H9 (cell line): ENCODE data around the gene EPN3. TPM values are rescaled to one million over a fixed set of nuclear protein-coding genes. Genes with fewer than 3 reads are reported as not detected.

Experiments used
- DNase-seq: peaks from one replicate; pipeline ENCODE4 v3.0.0-alpha.2; 2017
- H2AFZ ChIP-seq: one replicate; pipeline ENCODE4 v1.6.1; 2013; ENCODE audit warnings: mild to moderate bottlenecking, low read length, control low read depth, moderate library complexity
- H2AK5ac ChIP-seq: 2 replicates; pipeline ENCODE4 v1.6.1; 2013; ENCODE audit warnings: low read length, control low read depth, mixed read lengths; ENCODE audit not compliant: insufficient read length
- H2BK120ac ChIP-seq: one replicate; pipeline ENCODE4 v1.6.1; 2013; ENCODE audit warnings: low read depth, mild to moderate bottlenecking, low read length, control low read depth, inconsistent platforms; ENCODE audit not compliant: poor library complexity, severe bottlenecking
- H2BK12ac ChIP-seq: 2 replicates; pipeline ENCODE4 v1.6.1; 2013; ENCODE audit warnings: low read length, control low read depth, mixed read lengths, low read depth; ENCODE audit not compliant: insufficient read length
- H2BK15ac ChIP-seq: 2 replicates; pipeline ENCODE4 v1.6.1; 2013; ENCODE audit warnings: low read depth, low read length, control low read depth
- H2BK20ac ChIP-seq: one replicate; pipeline ENCODE4 v1.6.1; 2013; ENCODE audit warnings: low read depth, mild to moderate bottlenecking, low read length, control low read depth, inconsistent platforms; ENCODE audit not compliant: poor library complexity, severe bottlenecking
- H2BK5ac ChIP-seq: 2 replicates; pipeline ENCODE4 v1.6.1; 2013; ENCODE audit warnings: low read length, control low read depth, mixed read lengths; ENCODE audit not compliant: insufficient read length
- H3K14ac ChIP-seq: 2 replicates; pipeline ENCODE4 v1.6.1; 2013; ENCODE audit warnings: low read length, control low read depth; ENCODE audit not compliant: insufficient read depth
- H3K18ac ChIP-seq: 2 replicates; pipeline ENCODE4 v1.6.1; 2013; ENCODE audit warnings: low read depth, mild to moderate bottlenecking, mixed read lengths, low read length, control low read depth; ENCODE audit not compliant: insufficient read length
- H3K23ac ChIP-seq: 2 replicates; pipeline ENCODE4 v1.6.1; 2013; ENCODE audit warnings: low read length, control low read depth, mixed read lengths, low read depth; ENCODE audit not compliant: insufficient read length
- H3K23me2 ChIP-seq: 2 replicates; pipeline ENCODE4 v1.6.1; 2013; ENCODE audit warnings: low read depth, mild to moderate bottlenecking, mixed read lengths, low read length, control low read depth; ENCODE audit not compliant: insufficient read length, poor library complexity, severe bottlenecking
- H3K27ac ChIP-seq: 2 replicates; pipeline ENCODE4 v1.5.1; 2013; ENCODE audit warnings: low read length, control low read depth, mixed read lengths, low read depth; ENCODE audit not compliant: insufficient read length
- H3K27me3 ChIP-seq: 2 replicates; pipeline ENCODE4 v1.6.1; 2013; ENCODE audit warnings: low read length, control low read depth, inconsistent platforms; ENCODE audit not compliant: insufficient read depth
- H3K4ac ChIP-seq: 2 replicates; pipeline ENCODE4 v1.6.1; 2013; ENCODE audit warnings: low read depth, mild to moderate bottlenecking, control low read depth, inconsistent platforms, low read length, moderate library complexity
- H3K4me1 ChIP-seq: 2 replicates; pipeline ENCODE4 v1.6.1; 2013; ENCODE audit warnings: low read length, control low read depth, inconsistent platforms; ENCODE audit not compliant: insufficient read depth
- H3K4me2 ChIP-seq: 2 replicates; pipeline ENCODE4 v1.6.1; 2013; ENCODE audit warnings: low read length, control low read depth, mixed read lengths; ENCODE audit not compliant: insufficient read length, insufficient read depth
- H3K56ac ChIP-seq: 2 replicates; pipeline ENCODE4 v1.6.1; 2013; ENCODE audit warnings: low read depth, mild to moderate bottlenecking, mixed read lengths, low read length, control low read depth; ENCODE audit not compliant: insufficient read length
- H3K79me1 ChIP-seq: 2 replicates; pipeline ENCODE4 v1.6.1; 2013; ENCODE audit warnings: low read depth, mild to moderate bottlenecking, moderate library complexity, low read length, control low read depth, inconsistent platforms; ENCODE audit not compliant: insufficient read depth, poor library complexity, severe bottlenecking
- H3K79me2 ChIP-seq: 2 replicates; pipeline ENCODE4 v1.6.1; 2013; ENCODE audit warnings: low read length, control low read depth, inconsistent platforms; ENCODE audit not compliant: insufficient read depth
- H3K9ac ChIP-seq: 2 replicates; pipeline ENCODE4 v1.6.1; 2013; ENCODE audit warnings: low read length, control low read depth, mixed read lengths; ENCODE audit not compliant: insufficient read length; ENCODE audit errors: extremely low read depth
- H3K9me3 ChIP-seq: one replicate; pipeline ENCODE4 v1.6.1; 2013; ENCODE audit warnings: low read depth, low read length, inconsistent platforms; ENCODE audit not compliant: control insufficient read depth
- H3T11ph ChIP-seq: one replicate; pipeline ENCODE4 v1.6.1; 2013; ENCODE audit warnings: mild to moderate bottlenecking, low read length, control low read depth, inconsistent platforms
- H4K20me1 ChIP-seq: one replicate; pipeline ENCODE4 v1.6.1; 2013; ENCODE audit not compliant: control insufficient read depth, insufficient read length, insufficient read depth
- H4K5ac ChIP-seq: 2 replicates; pipeline ENCODE4 v1.6.1; 2013; ENCODE audit warnings: low read depth, mild to moderate bottlenecking, mixed read lengths, low read length, control low read depth; ENCODE audit not compliant: insufficient read length
- H4K8ac ChIP-seq: replicated peaks from 2 replicates; pipeline ENCODE4 v1.6.1; 2013; ENCODE audit warnings: low read length, control low read depth, mixed read lengths, low read depth; ENCODE audit not compliant: insufficient read length
- H4K91ac ChIP-seq: 2 replicates; pipeline ENCODE4 v1.6.1; 2013; ENCODE audit warnings: low read depth, mild to moderate bottlenecking, moderate library complexity, mixed read lengths, low read length, control low read depth; ENCODE audit not compliant: insufficient read length
- H3K27ac Mint-ChIP-seq, 3 experiments: 2 replicates in 2 of 3; 3 replicates in 1 of 3; pipeline ENCODE4 v1.8.0; 2020 to 2021; ENCODE audit warnings: mixed read lengths in 3 of 3, mild to moderate bottlenecking in 1 of 3, moderate library complexity in 1 of 3
- H3K27me3 Mint-ChIP-seq: 2 replicates; pipeline ENCODE4 v1.8.0; 2021; ENCODE audit warnings: low read depth, mild to moderate bottlenecking, moderate library complexity, mixed read lengths
- H3K36me3 Mint-ChIP-seq, 3 experiments: 2 replicates in 2 of 3; 3 replicates in 1 of 3; pipeline ENCODE4 v1.8.0; 2020 to 2021; ENCODE audit warnings: low read depth in 3 of 3, mixed read lengths in 3 of 3; ENCODE audit not compliant: insufficient read depth in 1 of 3
- H3K4me1 Mint-ChIP-seq, 2 experiments: 2 replicates each; pipeline ENCODE4 v1.8.0; 2020; ENCODE audit warnings: mixed read lengths in 2 of 2
- H3K4me3 Mint-ChIP-seq, 2 experiments: 2 replicates in 1 of 2; 3 replicates in 1 of 2; pipeline ENCODE4 v1.8.0; 2020 to 2021; ENCODE audit warnings: mild to moderate bottlenecking in 2 of 2, mixed read lengths in 2 of 2, moderate library complexity in 1 of 2
- H3K9me3 Mint-ChIP-seq, 2 experiments: 2 replicates in 1 of 2; 3 replicates in 1 of 2; pipeline ENCODE4 v1.8.0; 2020; ENCODE audit warnings: mild to moderate bottlenecking in 2 of 2, mixed read lengths in 2 of 2, moderate library complexity in 1 of 2
- WGBS: extraction: QIAGEN DNeasy Blood & Tissue Kit; methylation state at CpG from one replicate; pipeline ENCODE4 v1.1.7; 2013; ENCODE audit warnings: missing lambda C conversion rate, low lambda C conversion rate, mixed read lengths; ENCODE audit not compliant: insufficient read length; ENCODE audit errors: extremely low coverage; 5-methylcytosine and 5-hydroxymethylcytosine counted together
- total RNA-seq: library from RNA; stranded (reverse); gene quantifications from 2 replicates; pipeline ENCODE4 v1.2.1, GENCODE V29; 2021
- TF ChIP-seq, protein P1 (sequence below): fragments of 200-600 bp; sonication (generic); conservative IDR thresholded peaks from 3 replicates; pipeline ENCODE4 v1.8.0; 2021; ENCODE audit warnings: antibody characterized with exemption, mild to moderate bottlenecking

Gene EPN3
- total RNA-seq, 1 experiment from 2014 or later: 1.9 TPM

GRCh38 chr17:50587571-50587970, 55.0 kb downstream of the EPN3 start:
- Histone ChIP-seq H3K4me2 (no peak overlapping the region), H3K79me1 (no peaks in the 10 kb centered on the region), H2BK20ac (no peak overlapping the region), H4K91ac (no peak overlapping the region), H2AFZ (no peak overlapping the region), H3K14ac (no peak overlapping the region), H3K27ac (no peak overlapping the region), H2AK5ac (no peak overlapping the region), H3T11ph (no peak overlapping the region), H3K4me1 (no peaks in the 10 kb centered on the region), H3K56ac (no peak overlapping the region), H2BK5ac (no peak overlapping the region), H3K23me2 (no peaks in the 10 kb centered on the region), H2BK120ac (no peak overlapping the region), H3K79me2 (no peaks in the 10 kb centered on the region), H3K9ac (no peak overlapping the region), H2BK15ac (no peak overlapping the region), H3K23ac (no peak overlapping the region), H4K8ac (no peak overlapping the region), H3K4ac (no peak overlapping the region), H4K20me1 (no peaks in the 10 kb centered on the region), H4K5ac (no peak overlapping the region), H3K27me3 (no peaks in the 10 kb centered on the region), H2BK12ac (no peak overlapping the region), H3K9me3 (no peaks in the 10 kb centered on the region), H3K18ac (no peak overlapping the region)
- no CpG with 5 or more reads among the region's 9 CpGs for WGBS
- no peak for DNase-seq
- peak overlapping the region in 1 of 3 experiments; percentile 56; a peak in 2 of 7 replicates for H3K27ac Mint-ChIP-seq
- TF ChIP-seq, protein P1, sequence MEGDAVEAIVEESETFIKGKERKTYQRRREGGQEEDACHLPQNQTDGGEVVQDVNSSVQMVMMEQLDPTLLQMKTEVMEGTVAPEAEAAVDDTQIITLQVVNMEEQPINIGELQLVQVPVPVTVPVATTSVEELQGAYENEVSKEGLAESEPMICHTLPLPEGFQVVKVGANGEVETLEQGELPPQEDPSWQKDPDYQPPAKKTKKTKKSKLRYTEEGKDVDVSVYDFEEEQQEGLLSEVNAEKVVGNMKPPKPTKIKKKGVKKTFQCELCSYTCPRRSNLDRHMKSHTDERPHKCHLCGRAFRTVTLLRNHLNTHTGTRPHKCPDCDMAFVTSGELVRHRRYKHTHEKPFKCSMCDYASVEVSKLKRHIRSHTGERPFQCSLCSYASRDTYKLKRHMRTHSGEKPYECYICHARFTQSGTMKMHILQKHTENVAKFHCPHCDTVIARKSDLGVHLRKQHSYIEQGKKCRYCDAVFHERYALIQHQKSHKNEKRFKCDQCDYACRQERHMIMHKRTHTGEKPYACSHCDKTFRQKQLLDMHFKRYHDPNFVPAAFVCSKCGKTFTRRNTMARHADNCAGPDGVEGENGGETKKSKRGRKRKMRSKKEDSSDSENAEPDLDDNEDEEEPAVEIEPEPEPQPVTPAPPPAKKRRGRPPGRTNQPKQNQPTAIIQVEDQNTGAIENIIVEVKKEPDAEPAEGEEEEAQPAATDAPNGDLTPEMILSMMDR: no peak
- peaks cover 16% of the 10 kb centered on the region for H3K27me3 Mint-ChIP-seq
- H3K4me3 Mint-ChIP-seq: no peak overlapping the region
- H3K4me1 Mint-ChIP-seq: peaks cover 30 to 47% of the 10 kb centered on the region in 2 experiments
- peaks cover 0 to 2% (median 0%) of the 10 kb centered on the region in 3 experiments; a peak in 2 of 7 replicates for H3K36me3 Mint-ChIP-seq
- no peaks in the 10 kb centered on the region for H3K9me3 Mint-ChIP-seq
